K562 (cell line): ENCODE results near the gene DHODH. TPM values are rescaled to one million over a fixed set of nuclear protein-coding genes. Genes with fewer than 3 reads are reported as not detected.

Experiments used
- CTCF ChIP-seq, 3 experiments: IDR thresholded peaks in 2 of 3; conservative IDR thresholded peaks in 1 of 3; 2 replicates each; pipeline ENCODE4 v1.5.1; 2011 to 2012; ENCODE audit warnings: low read length in 3 of 3, mild to moderate bottlenecking in 3 of 3, control low read depth in 2 of 3, improper control_type of control experiment in 1 of 3, inconsistent platforms in 1 of 3, low read depth in 1 of 3, mixed read lengths in 1 of 3, moderate library complexity in 1 of 3; ENCODE audit not compliant: insufficient read depth in 2 of 3
- EZH2 ChIP-seq: IDR thresholded peaks from 2 replicates; pipeline ENCODE4 v1.6.1; 2012; ENCODE audit warnings: low read depth, mild to moderate bottlenecking, inconsistent platforms, low read length, borderline replicate concordance
- TEAD1 ChIP-seq, 2 experiments: fragments of 450-650 bp in 1 of 2; sonication (generic) in 1 of 2; formaldehyde crosslinking; IDR thresholded peaks; 2 replicates each; pipeline versions ENCODE4 v1.4.0 to v1.8.0; 2020 to 2022; ENCODE audit warnings: mild to moderate bottlenecking in 2 of 2, missing genetic modification reagents in 1 of 2
- polyA plus RNA-seq, 8 experiments: library from polyadenylated mRNA; depleted of rRNA in 4 of 8; stranded (reverse) in 5 of 8; unstranded in 3 of 8; fragments of >200 nt; fragmentation: Nextera tagmentation in 2 of 8; fragmentation: Illumina TruSeq in 1 of 8; extraction: Ambion mirVana in 2 of 8; extraction: Trizol in 1 of 8; gene quantifications; 2 replicates each; pipeline versions ENCODE4 v1.2.1 to v1.2.3, GENCODE V29; 2011 to 2014; ENCODE audit warnings: inconsistent platforms in 1 of 8, missing spikeins in 1 of 8
- total RNA-seq, 7 experiments: library from RNA; depleted of rRNA in 6 of 7; stranded (reverse); fragments of >200 nt in 6 of 7; fragmentation: Illumina TruSeq in 2 of 7; extraction: Trizol in 2 of 7; gene quantifications; 2 replicates each; pipeline versions ENCODE4 v1.2.1 to v1.2.3, GENCODE V29; 2011 to 2021; ENCODE audit warnings: low replicate concordance in 1 of 7
- TF ChIP-seq, protein P1 (sequence below): fragments of 250-450 bp; sonication (Bioruptor Pico); IDR thresholded peaks from 2 replicates; pipeline ENCODE4 v1.9.0; 2021; ENCODE audit warnings: mild to moderate bottlenecking, inconsistent platforms

The DHODH gene
- total and polyA plus RNA-seq, 9 of the 15 experiments (the other 6 are each of a cell fraction or from before 2014, with no cell fraction given) = 4.3 to 19.9 (median 12.7) TPM

DNA sequence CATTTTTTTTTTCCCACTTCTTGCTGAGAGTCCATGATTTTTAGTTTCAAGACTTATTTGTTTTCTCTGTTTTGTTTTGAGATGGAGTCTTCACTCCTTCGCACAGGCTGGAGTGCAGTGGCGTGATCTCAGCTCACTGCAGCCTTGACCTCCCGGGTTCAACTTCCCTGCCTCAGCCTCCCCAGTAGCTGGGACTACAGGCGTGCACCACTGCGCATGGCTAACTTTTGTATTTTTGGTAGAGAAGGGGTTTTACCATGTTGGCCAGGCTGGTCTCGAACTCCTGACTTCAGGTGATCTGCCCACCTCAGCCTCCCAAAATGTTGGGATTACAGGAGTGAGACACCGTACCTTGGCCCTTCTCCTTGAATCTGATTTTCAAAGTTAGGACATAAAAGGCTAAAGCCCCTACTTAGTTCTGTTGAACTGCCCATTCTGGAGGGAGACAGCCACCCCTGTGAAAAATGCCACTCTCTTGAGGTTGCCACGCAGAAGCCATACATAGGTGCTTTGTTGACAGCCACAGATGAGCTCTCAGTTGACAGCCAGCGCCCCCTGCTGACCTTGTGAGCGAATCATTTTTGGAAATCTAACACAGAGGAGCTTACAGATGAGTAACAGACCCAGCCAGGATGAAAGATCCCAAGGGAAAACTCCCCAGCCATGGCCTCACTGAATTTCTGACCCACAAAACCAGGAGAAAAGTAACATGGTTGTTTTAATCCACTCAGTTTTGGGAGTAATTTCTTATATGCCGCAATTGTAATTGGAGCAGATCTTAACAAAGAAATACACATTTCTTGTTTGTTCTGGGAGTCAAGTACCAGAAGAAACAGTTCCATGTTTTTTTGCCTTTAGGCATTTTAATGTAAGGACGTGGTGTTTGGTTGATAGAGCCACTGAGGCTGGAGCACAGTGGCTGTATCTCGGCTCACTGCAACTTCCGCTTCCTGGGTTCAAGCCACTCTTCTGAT, 47.2 kb upstream of the DHODH start (continued):
- peak; percentile 84 to 90 (median 89) for TF ChIP-seq CTCF (IDR thresholded peaks at IDR 0.05 in 2 of 3, conservative IDR thresholded peaks at IDR 0.05 in 1 of 3; ENCODE audit: insufficient read depth in 2 of 3, low read depth in 1 of 3, low read length in 3 of 3)
- 0 out of 4 replicates have a peak, but pooled peaks of 1 of the 2 experiments have one; percentile 50 for TF ChIP-seq TEAD1 (CRISPR knock-in tag; IDR thresholded peaks at IDR 0.05)
- TF ChIP-seq EZH2 = no peak
- TF ChIP-seq, protein P1, sequence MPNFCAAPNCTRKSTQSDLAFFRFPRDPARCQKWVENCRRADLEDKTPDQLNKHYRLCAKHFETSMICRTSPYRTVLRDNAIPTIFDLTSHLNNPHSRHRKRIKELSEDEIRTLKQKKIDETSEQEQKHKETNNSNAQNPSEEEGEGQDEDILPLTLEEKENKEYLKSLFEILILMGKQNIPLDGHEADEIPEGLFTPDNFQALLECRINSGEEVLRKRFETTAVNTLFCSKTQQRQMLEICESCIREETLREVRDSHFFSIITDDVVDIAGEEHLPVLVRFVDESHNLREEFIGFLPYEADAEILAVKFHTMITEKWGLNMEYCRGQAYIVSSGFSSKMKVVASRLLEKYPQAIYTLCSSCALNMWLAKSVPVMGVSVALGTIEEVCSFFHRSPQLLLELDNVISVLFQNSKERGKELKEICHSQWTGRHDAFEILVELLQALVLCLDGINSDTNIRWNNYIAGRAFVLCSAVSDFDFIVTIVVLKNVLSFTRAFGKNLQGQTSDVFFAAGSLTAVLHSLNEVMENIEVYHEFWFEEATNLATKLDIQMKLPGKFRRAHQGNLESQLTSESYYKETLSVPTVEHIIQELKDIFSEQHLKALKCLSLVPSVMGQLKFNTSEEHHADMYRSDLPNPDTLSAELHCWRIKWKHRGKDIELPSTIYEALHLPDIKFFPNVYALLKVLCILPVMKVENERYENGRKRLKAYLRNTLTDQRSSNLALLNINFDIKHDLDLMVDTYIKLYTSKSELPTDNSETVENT (CRISPR knock-in tag) = no peak
